Stimulated activated CD4-positive, alpha-beta T cell treated with anti-CD3 and anti-CD28 coated beads, Interleukin-1b, Interleukin-23, amount 100 ng/mL, for 4 hours (primary cell): ENCODE measurements around the gene MYH11.

ENCODE experiments used
- DNase-seq, 2 donors: peaks; one replicate each; pipeline ENCODE4 v3.0.0-alpha.2; 2020; ENCODE audit warnings: low read depth in 2 of 2

Gene MYH11

GRCh38 chr16:15777533-15778203, 79.2 kb downstream of the MYH11 start:
- DNase-seq: no peak

GRCh38 chr16:15776572-15776971, 80.3 kb downstream of the MYH11 start:
- no peak for DNase-seq

GRCh38 chr16:15775663-15776304, 81.0 kb downstream of the MYH11 start:
- DNase-seq: no peak

- no peak for DNase-seq
These were observed 81.6 kb downstream of the MYH11 start for GRCh38 chr16:15775209-15775608.

GRCh38 chr16:15773968-15774367, 82.9 kb downstream of the MYH11 start:
- DNase-seq: no peak

GRCh38 chr16:15772579-15773293, 84.1 kb downstream of the MYH11 start:
- DNase-seq: no peak

- no peak for DNase-seq
These were observed 85.1 kb downstream of the MYH11 start for GRCh38 chr16:15771694-15772093.

GRCh38 chr16:15770512-15770911, 86.3 kb downstream of the MYH11 start:
- DNase-seq: no peak

- no peak for DNase-seq
These were observed 86.7 kb downstream of the MYH11 start for GRCh38 chr16:15770107-15770506.

- no peak for DNase-seq
These were observed 87.6 kb downstream of the MYH11 start for GRCh38 chr16:15769239-15769638.

- no peak for DNase-seq
These were observed 88.6 kb downstream of the MYH11 start for GRCh38 chr16:15768201-15768600.

GRCh38 chr16:15766918-15767317, 89.9 kb downstream of the MYH11 start:
- DNase-seq: no peak

- DNase-seq: no peak
These were observed 90.9 kb downstream of the MYH11 start for GRCh38 chr16:15765880-15766279.

GRCh38 chr16:15765116-15765515, 91.7 kb downstream of the MYH11 start:
- no peak for DNase-seq

GRCh38 chr16:15764112-15764511, 92.7 kb downstream of the MYH11 start:
- DNase-seq: no peak

- no peak for DNase-seq
These were observed 96.7 kb downstream of the MYH11 start for GRCh38 chr16:15760129-15760528.

- DNase-seq: no peak
These were observed 97.8 kb downstream of the MYH11 start for GRCh38 chr16:15759070-15759469.

- DNase-seq: no peak
These were observed 99.1 kb downstream of the MYH11 start for GRCh38 chr16:15757630-15758251.

GRCh38 chr16:15757077-15757386, 99.8 kb downstream of the MYH11 start:
- DNase-seq: no peak

- no peak for DNase-seq
These were observed 101.8 kb downstream of the MYH11 start for GRCh38 chr16:15754821-15755534.

GRCh38 chr16:15752717-15753488, 103.9 kb downstream of the MYH11 start:
- no peak for DNase-seq
